ENCODE results near the gene SHMT2. TPM values are rescaled to one million over a fixed set of nuclear protein-coding genes. Genes with fewer than 3 reads are reported as not detected.

The SHMT2 gene
- polyA plus RNA-seq, 5 donors, result 64.9 to 89.4 (median 73.2) TPM

Other genes with a start within 250 kb of the SHMT2 start
- gene ZBTB39, start 223.2 kb upstream of the SHMT2 start, polyA plus RNA-seq (ENCODE audit: insufficient read depth in 1 of 5, insufficient read length in 5 of 5, low replicate concordance in 1 of 5), result 10 to 100 TPM in 4 of 5 donors, 1 to 10 TPM in 1; 9.1 to 12.8 (median 10.5) TPM
- under 1 TPM; 0.19 to 0.90 (median 0.81) TPM for gene TAC3, start 213.2 kb upstream of the SHMT2 start, polyA plus RNA-seq (ENCODE audit: insufficient read depth in 1 of 5, insufficient read length in 5 of 5, low replicate concordance in 1 of 5)
- gene MYO1A, start 179.6 kb upstream of the SHMT2 start, polyA plus RNA-seq (ENCODE audit: insufficient read depth in 1 of 5, insufficient read length in 5 of 5, low replicate concordance in 1 of 5), result under 1 TPM; 0.08 to 0.22 (median 0.18) TPM
- 10 to 100 TPM; 15.7 to 36.6 (median 28.8) TPM for gene NEMP1, start 150.9 kb upstream of the SHMT2 start, polyA plus RNA-seq (ENCODE audit: insufficient read depth in 1 of 5, insufficient read length in 5 of 5, low replicate concordance in 1 of 5)
- gene NAB2, start 140.6 kb upstream of the SHMT2 start, polyA plus RNA-seq (ENCODE audit: insufficient read depth in 1 of 5, insufficient read length in 5 of 5, low replicate concordance in 1 of 5), result 10 to 100 TPM; 34.2 to 52.7 (median 45.0) TPM
- 100 to 1,000 TPM; 131 to 169 (median 162) TPM for gene STAT6, start 118.3 kb upstream of the SHMT2 start, polyA plus RNA-seq (ENCODE audit: insufficient read depth in 1 of 5, insufficient read length in 5 of 5, low replicate concordance in 1 of 5)
- 100 to 1,000 TPM in 3 of 5 donors, 10 to 100 TPM in 2; 83.7 to 168 (median 101) TPM for gene LRP1, start 101.2 kb upstream of the SHMT2 start, polyA plus RNA-seq (ENCODE audit: insufficient read depth in 1 of 5, insufficient read length in 5 of 5, low replicate concordance in 1 of 5)
- gene LRP1-AS, start 82.1 kb upstream of the SHMT2 start, polyA plus RNA-seq (ENCODE audit: insufficient read depth in 1 of 5, insufficient read length in 5 of 5, low replicate concordance in 1 of 5), result 1 to 10 TPM in 1 of 5 donors, under 1 TPM in 3, not detected in 1; 0.29 to 1.1 (median 0.78) TPM
- 1 to 10 TPM in 2 of 5 donors, under 1 TPM in 3; 0.52 to 2.0 (median 0.91) TPM for gene NXPH4, start 12.9 kb upstream of the SHMT2 start, polyA plus RNA-seq (ENCODE audit: insufficient read depth in 1 of 5, insufficient read length in 5 of 5, low replicate concordance in 1 of 5)
- 10 to 100 TPM in 1 of 5 donors, 1 to 10 TPM in 4; 2.9 to 20.8 (median 4.3) TPM for gene STAC3, start 21.5 kb downstream of the SHMT2 start, polyA plus RNA-seq (ENCODE audit: insufficient read depth in 1 of 5, insufficient read length in 5 of 5, low replicate concordance in 1 of 5)
- 10 to 100 TPM; 60.9 to 89.4 (median 80.8) TPM for gene R3HDM2, start 201.3 kb downstream of the SHMT2 start, polyA plus RNA-seq (ENCODE audit: insufficient read depth in 1 of 5, insufficient read length in 5 of 5, low replicate concordance in 1 of 5)
- gene INHBC, start 205.1 kb downstream of the SHMT2 start, polyA plus RNA-seq (ENCODE audit: insufficient read depth in 1 of 5, insufficient read length in 5 of 5, low replicate concordance in 1 of 5), result under 1 TPM; 0.09 to 0.29 (median 0.21) TPM
- 1 to 10 TPM in 2 of 5 donors, under 1 TPM in 3; 0.54 to 1.2 (median 0.90) TPM for gene INHBE, start 225.6 kb downstream of the SHMT2 start, polyA plus RNA-seq (ENCODE audit: insufficient read depth in 1 of 5, insufficient read length in 5 of 5, low replicate concordance in 1 of 5)
- 10 to 100 TPM; 27.6 to 41.1 (median 34.5) TPM for gene GLI1, start 230.1 kb downstream of the SHMT2 start, polyA plus RNA-seq (ENCODE audit: insufficient read depth in 1 of 5, insufficient read length in 5 of 5, low replicate concordance in 1 of 5)

All from right lung (tissue), 5 donors.